Mesodermal cell (in vitro differentiated cells): Measurements from ENCODE around the gene C1orf105.

ENCODE experiments used
- H3K27ac ChIP-seq: 2 replicates; pipeline ENCODE4 v1.7.0; 2013; ENCODE audit warnings: mild to moderate bottlenecking, low read depth, low read length, moderate library complexity; ENCODE audit not compliant: severe bottlenecking
- H3K36me3 ChIP-seq: 2 replicates; pipeline ENCODE4 v1.7.1; 2013; ENCODE audit warnings: mild to moderate bottlenecking, low read length, moderate library complexity; ENCODE audit not compliant: control insufficient read depth, insufficient read depth
- H3K4me1 ChIP-seq: one replicate; pipeline ENCODE4 v1.7.1; 2013; ENCODE audit warnings: mild to moderate bottlenecking, low read length; ENCODE audit not compliant: insufficient read depth, control insufficient read depth, poor library complexity, severe bottlenecking
- H3K4me3 ChIP-seq: 2 replicates; pipeline ENCODE4 v1.7.0; 2013; ENCODE audit warnings: low read length, control low read depth, mild to moderate bottlenecking; ENCODE audit not compliant: insufficient read depth, poor library complexity, severe bottlenecking; ENCODE audit errors: extremely low read depth
- H3K9me3 ChIP-seq: 2 replicates; pipeline ENCODE4 v1.7.1; 2013; ENCODE audit warnings: mild to moderate bottlenecking, low read length, moderate library complexity; ENCODE audit not compliant: control insufficient read depth
- WGBS, 2 experiments: methylation state at CpG; one replicate each; pipeline ENCODE4 v1.1.5; 2013; ENCODE audit warnings: missing lambda C conversion rate in 2 of 2; ENCODE audit not compliant: insufficient coverage in 2 of 2; 5-methylcytosine and 5-hydroxymethylcytosine counted together

Gene C1orf105

GRCh38 chr1:172405912-172406311, 14.6 kb upstream of the C1orf105 start:
- H3K4me3 ChIP-seq: no peak overlapping the region
- no peaks in the 10 kb centered on the region for H3K36me3 ChIP-seq
- peaks cover 4% of the 10 kb centered on the region for H3K4me1 ChIP-seq
- H3K9me3 ChIP-seq: no peaks in the 10 kb centered on the region
- H3K27ac ChIP-seq: no peak overlapping the region

- no peak overlapping the region for H3K27ac ChIP-seq
- peaks cover 4% of the 10 kb centered on the region for H3K4me1 ChIP-seq
- H3K4me3 ChIP-seq: no peak overlapping the region
- no peaks in the 10 kb centered on the region for H3K36me3 ChIP-seq
- H3K9me3 ChIP-seq: no peaks in the 10 kb centered on the region
- WGBS, 2 experiments: 100% methylated on average over 1 of the region's 1 CpG; no CpG with 5 or more reads in 1 of the 2 experiments
Observed at GRCh38 chr1:172406968-172407367, 13.5 kb upstream of the C1orf105 start.

GRCh38 chr1:172408958-172409357, 11.5 kb upstream of the C1orf105 start:
- no peaks in the 10 kb centered on the region for H3K36me3 ChIP-seq
- H3K9me3 ChIP-seq: no peaks in the 10 kb centered on the region
- H3K4me3 ChIP-seq: no peak overlapping the region
- WGBS, 2 experiments: 100% methylated on average over 1 of the region's 1 CpG; no CpG with 5 or more reads in 1 of the 2 experiments
- H3K4me1 ChIP-seq: peaks cover 4% of the 10 kb centered on the region
- H3K27ac ChIP-seq: no peak overlapping the region

GRCh38 chr1:172410027-172410426, 10.5 kb upstream of the C1orf105 start:
- Histone ChIP-seq H3K4me3 (no peak overlapping the region), H3K9me3 (no peaks in the 10 kb centered on the region), H3K4me1 (peaks cover 4% of the 10 kb centered on the region), H3K27ac (no peak overlapping the region), H3K36me3 (no peaks in the 10 kb centered on the region)
- no CpG with 5 or more reads among the region's 1 CpG for WGBS, 2 experiments

GRCh38 chr1:172411791-172412338, 8.6 kb upstream of the C1orf105 start:
- no CpG with 5 or more reads among the region's 2 CpGs for WGBS, 2 experiments
- no peaks in the 10 kb centered on the region for H3K36me3 ChIP-seq
- H3K27ac ChIP-seq: no peak overlapping the region
- H3K4me3 ChIP-seq: no peak overlapping the region
- peaks cover 4% of the 10 kb centered on the region for H3K4me1 ChIP-seq
- H3K9me3 ChIP-seq: no peaks in the 10 kb centered on the region

GRCh38 chr1:172414331-172414730, 6.2 kb upstream of the C1orf105 start:
- H3K9me3 ChIP-seq: no peaks in the 10 kb centered on the region
- H3K27ac ChIP-seq: no peak overlapping the region
- H3K36me3 ChIP-seq: no peaks in the 10 kb centered on the region
- no peaks in the 10 kb centered on the region for H3K4me1 ChIP-seq
- H3K4me3 ChIP-seq: no peak overlapping the region

GRCh38 chr1:172416496-172417035, 3.9 kb upstream of the C1orf105 start:
- Histone ChIP-seq H3K4me1 (no peaks in the 10 kb centered on the region), H3K4me3 (no peak overlapping the region), H3K27ac (no peak overlapping the region), H3K36me3 (no peaks in the 10 kb centered on the region), H3K9me3 (no peaks in the 10 kb centered on the region)
- 84 to 100% methylated on average over 2 of the region's 4 CpGs for WGBS, 2 experiments

GRCh38 chr1:172417557-172417956, 2.9 kb upstream of the C1orf105 start:
- Histone ChIP-seq H3K27ac (no peak overlapping the region), H3K9me3 (no peaks in the 10 kb centered on the region), H3K36me3 (no peaks in the 10 kb centered on the region), H3K4me3 (no peak overlapping the region), H3K4me1 (peaks cover 5% of the 10 kb centered on the region)
- 100% methylated on average over 1 of the region's 1 CpG; no CpG with 5 or more reads in 1 of the 2 experiments for WGBS, 2 experiments

GRCh38 chr1:172421974-172422604, 1.6 kb downstream of the C1orf105 start:
- Histone ChIP-seq H3K36me3 (no peaks in the 10 kb centered on the region), H3K27ac (no peak overlapping the region), H3K9me3 (no peaks in the 10 kb centered on the region), H3K4me1 (peaks cover 8% of the 10 kb centered on the region), H3K4me3 (no peak overlapping the region)
- WGBS, 2 experiments: 94 to 100% methylated on average over 3 of the region's 5 CpGs

GRCh38 chr1:172423336-172423735, 2.9 kb downstream of the C1orf105 start:
- no peaks in the 10 kb centered on the region for H3K36me3 ChIP-seq
- H3K4me1 ChIP-seq: peaks cover 8% of the 10 kb centered on the region
- no peaks in the 10 kb centered on the region for H3K9me3 ChIP-seq
- H3K4me3 ChIP-seq: no peak overlapping the region
- no peak overlapping the region for H3K27ac ChIP-seq
- 90 to 100% methylated on average over 1 of the region's 2 CpGs for WGBS, 2 experiments

GRCh38 chr1:172425339-172425738, 4.9 kb downstream of the C1orf105 start:
- WGBS, 2 experiments: 93 to 98% methylated on average over 2 to 3 of the region's 3 CpGs
- Histone ChIP-seq H3K27ac (no peak overlapping the region), H3K9me3 (no peaks in the 10 kb centered on the region), H3K36me3 (no peaks in the 10 kb centered on the region), H3K4me3 (no peak overlapping the region), H3K4me1 (peaks cover 8% of the 10 kb centered on the region)
